Hepatocyte (in vitro differentiated cells): Measurements from ENCODE around the gene RASEF. TPM values are rescaled to one million over a fixed set of nuclear protein-coding genes. Genes with fewer than 3 reads are reported as not detected.
"Not testable (repeated sequence)": the region's sequence is repeated elsewhere in the genome, so short reads cannot be mapped to it uniquely, and the experiment has no call there.

ENCODE experiments used
- DNase-seq: peaks from one replicate; pipeline ENCODE4 v3.0.0-alpha.2; 2016; ENCODE audit warnings: low spot score
- H2AFZ ChIP-seq: fragments of 200-600 bp; sonication (generic); 2 replicates; pipeline ENCODE4 v1.6.0; 2016; ENCODE audit warnings: antibody characterized with exemption, mild to moderate bottlenecking
- H3K27ac ChIP-seq: fragments of 200-600 bp; sonication (generic); 2 replicates; pipeline ENCODE4 v1.5.1; 2016; ENCODE audit warnings: mild to moderate bottlenecking
- H3K27me3 ChIP-seq: fragments of 200-600 bp; sonication (generic); 2 replicates; pipeline ENCODE4 v1.6.1; 2016
- H3K36me3 ChIP-seq: fragments of 200-600 bp; sonication (generic); replicated peaks from 2 replicates; pipeline ENCODE4 v1.5.1; 2016; ENCODE audit warnings: low read depth; ENCODE audit not compliant: insufficient read depth
- H3K4me1 ChIP-seq: fragments of 200-600 bp; sonication (generic); 2 replicates; pipeline ENCODE4 v1.5.1; 2016; ENCODE audit warnings: mild to moderate bottlenecking, moderate library complexity; ENCODE audit not compliant: insufficient read depth
- H3K4me2 ChIP-seq: fragments of 200-600 bp; sonication (generic); 2 replicates; pipeline ENCODE4 v1.6.0; 2016
- H3K4me3 ChIP-seq: fragments of 200-600 bp; sonication (generic); 2 replicates; pipeline ENCODE4 v1.5.1; 2016; ENCODE audit warnings: mild to moderate bottlenecking
- H3K79me2 ChIP-seq: fragments of 200-600 bp; sonication (generic); 2 replicates; pipeline ENCODE4 v1.6.0; 2017; ENCODE audit warnings: mild to moderate bottlenecking
- H3K9me2 ChIP-seq: fragments of 200-600 bp; sonication (generic); replicated peaks from 2 replicates; pipeline ENCODE4 v1.6.0; 2017; ENCODE audit warnings: mild to moderate bottlenecking; ENCODE audit not compliant: insufficient read depth
- H3K9me3 ChIP-seq: fragments of 200-600 bp; sonication (generic); 2 replicates; pipeline ENCODE4 v1.5.1; 2016; ENCODE audit warnings: low read depth, mild to moderate bottlenecking
- H4K20me1 ChIP-seq: fragments of 200-600 bp; sonication (generic); 2 replicates; pipeline ENCODE4 v1.6.0; 2016; ENCODE audit warnings: mild to moderate bottlenecking; ENCODE audit not compliant: insufficient read depth, poor library complexity, severe bottlenecking
- CTCF ChIP-seq: fragments of 200-600 bp; sonication (generic); IDR thresholded peaks from 2 replicates; pipeline ENCODE4 v1.5.1; 2016; ENCODE audit warnings: antibody characterized with exemption, mild to moderate bottlenecking; ENCODE audit not compliant: poor library complexity
- EZH2 ChIP-seq: fragments of 200-600 bp; sonication (generic); IDR thresholded peaks from 2 replicates; pipeline ENCODE4 v1.6.1; 2016; ENCODE audit warnings: antibody characterized with exemption, mild to moderate bottlenecking, borderline replicate concordance
- EZH2phosphoT487 ChIP-seq: fragments of 200-600 bp; sonication (generic); IDR thresholded peaks from one replicate; pipeline ENCODE4 v1.6.1; 2018; ENCODE audit warnings: antibody characterized with exemption, mild to moderate bottlenecking, low read depth, moderate library complexity; ENCODE audit not compliant: unreplicated experiment, severe bottlenecking
- WGBS: methylation state at CpG from one replicate; pipeline ENCODE4 v1.1.6; 2016; ENCODE audit warnings: low lambda C conversion rate; ENCODE audit errors: missing lambda C conversion rate; 5-methylcytosine and 5-hydroxymethylcytosine counted together
- polyA plus RNA-seq: library from polyadenylated mRNA; unstranded; fragments of >200 nt; fragmentation: Nextera tagmentation; extraction: Ambion mirVana; gene quantifications from 2 replicates; pipeline ENCODE4 v1.2.1, GENCODE V29; 2016
- total RNA-seq: library from RNA; depleted of rRNA; stranded (reverse); fragments of >200 nt; gene quantifications from 2 replicates; pipeline ENCODE4 v1.2.3, GENCODE V29; 2014

The RASEF gene
- total and polyA plus RNA-seq, 2 experiments from 2014 or later, result 11.1 to 18.9 TPM

GRCh38 chr9:83108208-83108607 lies 45.3 kb upstream of the RASEF start:
- Histone ChIP-seq H3K27ac (no peak overlapping the region), H3K36me3 (no peaks in the 10 kb centered on the region), H3K4me2 (no peak overlapping the region), H3K9me2 (no peaks in the 10 kb centered on the region), H4K20me1 (no peaks in the 10 kb centered on the region), H3K4me3 (no peak overlapping the region), H2AFZ (no peak overlapping the region), H3K27me3 (no peaks in the 10 kb centered on the region), H3K4me1 (no peaks in the 10 kb centered on the region), H3K79me2 (no peaks in the 10 kb centered on the region), H3K9me3 (no peaks in the 10 kb centered on the region)
- no peak for DNase-seq
- TF ChIP-seq CTCF (no peak), EZH2 (no peak), EZH2phosphoT487 (no peak)

- no peak for DNase-seq
- WGBS, result 90% methylated on average over 2 of the region's 2 CpGs
- Histone ChIP-seq H2AFZ (no peak overlapping the region), H3K27me3 (no peaks in the 10 kb centered on the region), H3K4me3 (no peak overlapping the region), H3K4me1 (no peaks in the 10 kb centered on the region), H3K9me2 (no peaks in the 10 kb centered on the region), H3K36me3 (no peaks in the 10 kb centered on the region), H3K4me2 (no peak overlapping the region), H3K27ac (no peak overlapping the region), H4K20me1 (no peaks in the 10 kb centered on the region), H3K9me3 (no peaks in the 10 kb centered on the region), H3K79me2 (no peaks in the 10 kb centered on the region)
- TF ChIP-seq CTCF (no peak), EZH2phosphoT487 (no peak), EZH2 (no peak)
These were observed 43.8 kb upstream of the RASEF start for GRCh38 chr9:83106772-83107171.

- 84% methylated on average over 1 of the region's 1 CpG for WGBS
- no peaks in the 10 kb centered on the region for H3K4me1 ChIP-seq
- H3K79me2 ChIP-seq, result no peaks in the 10 kb centered on the region
- no peak overlapping the region for H2AFZ ChIP-seq
- no peak for TF ChIP-seq CTCF
- no peak for TF ChIP-seq EZH2
- TF ChIP-seq EZH2phosphoT487, result no peak
- DNase-seq, result no peak
- no peak overlapping the region for H3K27ac ChIP-seq
- H3K36me3 ChIP-seq, result no peaks in the 10 kb centered on the region
- no peaks in the 10 kb centered on the region for H3K9me2 ChIP-seq
- H4K20me1 ChIP-seq, result no peaks in the 10 kb centered on the region
- no peaks in the 10 kb centered on the region for H3K27me3 ChIP-seq
- H3K4me2 ChIP-seq, result no peak overlapping the region
- no peaks in the 10 kb centered on the region for H3K9me3 ChIP-seq
- no peak overlapping the region for H3K4me3 ChIP-seq
These were observed 43.3 kb upstream of the RASEF start for GRCh38 chr9:83106263-83106662.

GRCh38 chr9:83097633-83098032 lies 34.7 kb upstream of the RASEF start:
- no peak for DNase-seq
- 95% methylated on average over 4 of the region's 4 CpGs for WGBS
- Histone ChIP-seq H3K36me3 (no peaks in the 10 kb centered on the region), H3K4me3 (no peak overlapping the region), H3K4me1 (no peaks in the 10 kb centered on the region), H3K27me3 (no peaks in the 10 kb centered on the region), H3K79me2 (no peaks in the 10 kb centered on the region), H2AFZ (no peak overlapping the region), H3K9me3 (no peaks in the 10 kb centered on the region), H3K27ac (no peak overlapping the region), H4K20me1 (no peaks in the 10 kb centered on the region), H3K4me2 (no peak overlapping the region), H3K9me2 (no peaks in the 10 kb centered on the region)
- TF ChIP-seq EZH2phosphoT487 (no peak), EZH2 (no peak), CTCF (no peak)

- WGBS, result 96% methylated on average over 18 of the region's 24 CpGs
- not testable (repeated sequence) for H3K79me2 ChIP-seq, H3K4me2 ChIP-seq
These were observed 30.4 kb upstream of the RASEF start for GRCh38 chr9:83093311-83093710.

More at GRCh38 chr9:83093311-83093710, 30.4 kb upstream of the RASEF start:
- not testable (repeated sequence) for H3K4me1 ChIP-seq, H3K9me2 ChIP-seq, H3K27me3 ChIP-seq, H3K4me3 ChIP-seq, H3K36me3 ChIP-seq, DNase-seq, H2AFZ ChIP-seq, H3K9me3 ChIP-seq, H3K27ac ChIP-seq, H4K20me1 ChIP-seq
